Peyer's patch (tissue), 4 donors: ENCODE data around the gene SLC44A5.

Experiments
- CTCF ChIP-seq, 6 experiments: fragments of 450-650 bp in 4 of 6; fragments of 200-600 bp in 2 of 6; sonication (generic) in 1 of 6; IDR thresholded peaks; one replicate each; pipeline ENCODE4 v1.5.1; 2017 to 2019; ENCODE audit warnings: antibody characterized with exemption in 6 of 6, mild to moderate bottlenecking in 3 of 6, moderate library complexity in 1 of 6
- POLR2A ChIP-seq, 2 donors: fragments of 450-650 bp; IDR thresholded peaks; one replicate each; pipeline ENCODE4 v1.5.1; 2017; ENCODE audit warnings: antibody characterized with exemption in 2 of 2, mild to moderate bottlenecking in 2 of 2, moderate library complexity in 2 of 2

- TF ChIP-seq CTCF (IDR thresholded peaks at IDR 0.05) (no peak), POLR2A (IDR thresholded peaks at IDR 0.05) (no peak)
Observed at GRCh38 chr1:75529488-75529887, 81.4 kb downstream of the SLC44A5 start.
